NCI-H128 (cell line): ENCODE measurements around the gene ANGPTL4.
"Not testable (repeated sequence)": the region's sequence is repeated elsewhere in the genome, so short reads cannot be mapped to it uniquely, and the experiment has no call there.

ENCODE experiments used
- DNase-seq: peaks from one replicate; lab custom pipeline; 2025; ENCODE audit not compliant: unreplicated experiment; lab: John Stamatoyannopoulos, UW

Gene ANGPTL4

GRCh38 chr19:8363803-8364771 lies at the start of gene ANGPTL4:
Gene ANGPTL4, plus strand, starts transcription at chr19:8364155. Its CDS starts 167 bp downstream, at chr19:8364322.
- DNase-seq, result no peak

- not testable (repeated sequence) for DNase-seq
These were observed 48.8 kb upstream of the ANGPTL4 start for GRCh38 chr19:8314981-8315640.

GRCh38 chr19:8316351-8317125 lies 47.4 kb upstream of the ANGPTL4 start:
- no peak for DNase-seq

- DNase-seq, result not testable (repeated sequence)
These were observed 45.1 kb upstream of the ANGPTL4 start for GRCh38 chr19:8318835-8319234.

- no peak for DNase-seq
These were observed 44.0 kb upstream of the ANGPTL4 start for GRCh38 chr19:8319807-8320520.

- no peak for DNase-seq
These were observed 43.3 kb upstream of the ANGPTL4 start for GRCh38 chr19:8320564-8321066.

GRCh38 chr19:8321067-8321985 lies 42.6 kb upstream of the ANGPTL4 start, which contains the start of the genes NDUFA7 and RPS28:
Gene NDUFA7, minus strand, starts transcription at chr19:8321375. Its CDS starts 17 bp downstream, at chr19:8321358.
Gene RPS28, plus strand, starts transcription at chr19:8321496. Its CDS starts 35 bp downstream, at chr19:8321531.
- DNase-seq, result peak; percentile 92

- no peak for DNase-seq
These were observed 41.8 kb upstream of the ANGPTL4 start for GRCh38 chr19:8321986-8322637.

- DNase-seq, result no peak
These were observed 41.3 kb upstream of the ANGPTL4 start for GRCh38 chr19:8322638-8322997.

- DNase-seq, result no peak
These were observed 40.2 kb upstream of the ANGPTL4 start for GRCh38 chr19:8323781-8324185.

GRCh38 chr19:8324186-8325050 lies 39.5 kb upstream of the ANGPTL4 start:
- no peak for DNase-seq

- no peak for DNase-seq
These were observed 38.5 kb upstream of the ANGPTL4 start for GRCh38 chr19:8325454-8325853.

GRCh38 chr19:8329996-8330395 lies 34.0 kb upstream of the ANGPTL4 start:
- no peak for DNase-seq

GRCh38 chr19:8331263-8331845 lies 32.6 kb upstream of the ANGPTL4 start:
- no peak for DNase-seq

- no peak for DNase-seq
These were observed 30.8 kb upstream of the ANGPTL4 start for GRCh38 chr19:8332976-8333766.

- no peak for DNase-seq
These were observed 30.0 kb upstream of the ANGPTL4 start for GRCh38 chr19:8333767-8334457.
